DND-41 (cell line): ENCODE data around the gene XRCC4.
"Not testable (repeated sequence)": the region's sequence is repeated elsewhere in the genome, so short reads cannot be mapped to it uniquely, and the experiment has no call there.

Experiments used
- ATAC-seq: fragments of 200-7000 bp; cut with Tn5 transposase; 3 replicates; pipeline ENCODE4 v1.9.1; 2021; ENCODE audit warnings: low read depth; ENCODE audit not compliant: insufficient read depth
- DNase-seq: peaks from one replicate; pipeline ENCODE4 v3.0.0-alpha.2; 2020
- H2AFZ ChIP-seq: 2 replicates; pipeline ENCODE4 v1.6.0; 2012; ENCODE audit warnings: low read depth, low read length
- H3K27ac ChIP-seq: 2 replicates; pipeline ENCODE4 v1.5.1; 2012; ENCODE audit warnings: low read length, inconsistent platforms
- H3K27me3 ChIP-seq: fragments of 200-600 bp; sonication (generic); 2 replicates; pipeline ENCODE4 v1.6.0; 2012; ENCODE audit warnings: low read length, mild to moderate bottlenecking, inconsistent platforms; ENCODE audit not compliant: insufficient read depth, poor library complexity
- H3K36me3 ChIP-seq: 2 replicates; pipeline ENCODE4 v1.5.1; 2012; ENCODE audit warnings: low read length, inconsistent platforms; ENCODE audit not compliant: insufficient read depth
- H3K4me1 ChIP-seq: 2 replicates; pipeline ENCODE4 v1.5.1; 2012; ENCODE audit warnings: mild to moderate bottlenecking, low read length; ENCODE audit not compliant: insufficient read depth
- H3K4me2 ChIP-seq: 2 replicates; pipeline ENCODE4 v1.6.0; 2012; ENCODE audit warnings: mild to moderate bottlenecking, moderate library complexity, low read length, inconsistent platforms; ENCODE audit not compliant: insufficient read depth
- H3K4me3 ChIP-seq, 2 experiments: fragments of 200-600 bp in 1 of 2; shearing (Covaris generic) in 1 of 2; 2 replicates each; pipeline ENCODE4 v1.5.1; 2012 to 2016; ENCODE audit warnings: inconsistent platforms in 2 of 2, low read length in 2 of 2, mild to moderate bottlenecking in 2 of 2, low read depth in 1 of 2, moderate library complexity in 1 of 2
- H3K79me2 ChIP-seq: 2 replicates; pipeline ENCODE4 v1.6.0; 2012; ENCODE audit warnings: low read length, inconsistent platforms; ENCODE audit not compliant: insufficient read depth
- H3K9ac ChIP-seq: 2 replicates; pipeline ENCODE4 v1.6.0; 2012; ENCODE audit warnings: low read depth, mild to moderate bottlenecking, inconsistent platforms, low read length, moderate library complexity
- H3K9me3 ChIP-seq: 2 replicates; pipeline ENCODE4 v1.5.1; 2012; ENCODE audit warnings: low read length, moderate library complexity, mild to moderate bottlenecking, inconsistent platforms; ENCODE audit not compliant: insufficient read depth, severe bottlenecking
- H4K20me1 ChIP-seq: 2 replicates; pipeline ENCODE4 v1.6.0; 2012; ENCODE audit warnings: low read length; ENCODE audit not compliant: insufficient read depth
- EZH2 ChIP-seq: IDR thresholded peaks from 3 replicates; pipeline ENCODE4 v1.6.1; 2012; ENCODE audit warnings: borderline replicate concordance, low read depth, mild to moderate bottlenecking, moderate library complexity, low read length, inconsistent platforms; ENCODE audit not compliant: severe bottlenecking
- TF ChIP-seq, protein P1 (sequence below): IDR thresholded peaks from 2 replicates; pipeline ENCODE4 v1.5.1; 2012; ENCODE audit warnings: borderline replicate concordance, low read length, moderate library complexity, mild to moderate bottlenecking; ENCODE audit not compliant: poor library complexity, severe bottlenecking; ENCODE audit errors: extremely low read depth

XRCC4 gene

DNA sequence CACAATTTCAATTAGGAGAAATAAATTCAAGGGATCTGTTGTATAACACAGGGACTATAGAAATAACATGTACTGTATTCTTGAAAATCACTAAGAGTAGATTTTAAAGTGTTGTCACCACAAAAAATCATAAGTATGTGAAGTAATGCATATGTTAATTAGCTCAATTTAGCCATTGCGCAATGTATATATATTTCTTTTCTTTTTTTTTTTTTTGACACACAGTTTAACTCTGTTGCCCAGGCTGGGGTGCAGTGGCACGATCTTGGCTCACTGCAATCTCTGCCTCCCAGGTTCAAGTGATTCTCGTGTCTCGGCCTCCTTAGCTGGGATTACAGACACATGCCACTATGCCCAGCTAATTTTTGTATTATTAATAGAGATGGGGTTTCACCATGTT is 70.2 kb downstream of the XRCC4 start:
- H3K27ac ChIP-seq = no peak overlapping the region
- TF ChIP-seq EZH2 = no peak
- TF ChIP-seq, protein P1, sequence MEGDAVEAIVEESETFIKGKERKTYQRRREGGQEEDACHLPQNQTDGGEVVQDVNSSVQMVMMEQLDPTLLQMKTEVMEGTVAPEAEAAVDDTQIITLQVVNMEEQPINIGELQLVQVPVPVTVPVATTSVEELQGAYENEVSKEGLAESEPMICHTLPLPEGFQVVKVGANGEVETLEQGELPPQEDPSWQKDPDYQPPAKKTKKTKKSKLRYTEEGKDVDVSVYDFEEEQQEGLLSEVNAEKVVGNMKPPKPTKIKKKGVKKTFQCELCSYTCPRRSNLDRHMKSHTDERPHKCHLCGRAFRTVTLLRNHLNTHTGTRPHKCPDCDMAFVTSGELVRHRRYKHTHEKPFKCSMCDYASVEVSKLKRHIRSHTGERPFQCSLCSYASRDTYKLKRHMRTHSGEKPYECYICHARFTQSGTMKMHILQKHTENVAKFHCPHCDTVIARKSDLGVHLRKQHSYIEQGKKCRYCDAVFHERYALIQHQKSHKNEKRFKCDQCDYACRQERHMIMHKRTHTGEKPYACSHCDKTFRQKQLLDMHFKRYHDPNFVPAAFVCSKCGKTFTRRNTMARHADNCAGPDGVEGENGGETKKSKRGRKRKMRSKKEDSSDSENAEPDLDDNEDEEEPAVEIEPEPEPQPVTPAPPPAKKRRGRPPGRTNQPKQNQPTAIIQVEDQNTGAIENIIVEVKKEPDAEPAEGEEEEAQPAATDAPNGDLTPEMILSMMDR = no peak
- no peaks in the 10 kb centered on the region for H3K79me2 ChIP-seq
- no peak overlapping the region for H2AFZ ChIP-seq
- H4K20me1 ChIP-seq = no peaks in the 10 kb centered on the region
- H3K9me3 ChIP-seq = no peaks in the 10 kb centered on the region
- no peak overlapping the region for H3K4me3 ChIP-seq
- no peak overlapping the region for H3K9ac ChIP-seq
- ATAC-seq (no peak), DNase-seq (no peak)
- H3K27me3 ChIP-seq = no peaks in the 10 kb centered on the region
- no peaks in the 10 kb centered on the region for H3K36me3 ChIP-seq
- no peak overlapping the region for H3K4me2 ChIP-seq
- no peaks in the 10 kb centered on the region for H3K4me1 ChIP-seq

DNA sequence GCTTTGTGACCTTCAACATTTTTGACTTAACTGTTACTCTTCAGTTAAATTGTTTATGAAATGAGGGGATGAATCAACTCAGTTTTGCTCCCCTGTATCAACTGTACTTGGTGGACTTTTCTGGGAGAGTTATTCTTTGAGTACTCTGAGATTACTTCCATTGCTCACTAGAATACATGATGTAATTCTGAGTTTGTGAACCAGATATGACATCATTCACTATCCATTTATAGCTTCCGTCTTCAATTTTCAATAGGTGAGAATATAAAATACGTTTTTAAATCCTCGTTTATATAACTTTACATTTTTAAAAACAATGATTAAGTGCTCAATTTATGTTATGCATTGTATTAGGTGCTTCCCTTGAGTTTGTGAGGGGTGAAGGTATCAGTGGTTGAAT is 71.0 kb downstream of the XRCC4 start:
- TF ChIP-seq, protein P1 = no peak
- TF ChIP-seq EZH2 = no peak
- H3K36me3 ChIP-seq = no peaks in the 10 kb centered on the region
- DNase-seq (no peak), ATAC-seq (no peak)
- no peak overlapping the region for H3K4me2 ChIP-seq
- no peaks in the 10 kb centered on the region for H3K9me3 ChIP-seq
- no peaks in the 10 kb centered on the region for H3K27me3 ChIP-seq
- H4K20me1 ChIP-seq = no peaks in the 10 kb centered on the region
- H3K79me2 ChIP-seq = no peaks in the 10 kb centered on the region
- H3K4me3 ChIP-seq = no peak overlapping the region
- H3K9ac ChIP-seq = no peak overlapping the region
- H2AFZ ChIP-seq = no peak overlapping the region
- no peaks in the 10 kb centered on the region for H3K4me1 ChIP-seq
- H3K27ac ChIP-seq = no peak overlapping the region

DNA sequence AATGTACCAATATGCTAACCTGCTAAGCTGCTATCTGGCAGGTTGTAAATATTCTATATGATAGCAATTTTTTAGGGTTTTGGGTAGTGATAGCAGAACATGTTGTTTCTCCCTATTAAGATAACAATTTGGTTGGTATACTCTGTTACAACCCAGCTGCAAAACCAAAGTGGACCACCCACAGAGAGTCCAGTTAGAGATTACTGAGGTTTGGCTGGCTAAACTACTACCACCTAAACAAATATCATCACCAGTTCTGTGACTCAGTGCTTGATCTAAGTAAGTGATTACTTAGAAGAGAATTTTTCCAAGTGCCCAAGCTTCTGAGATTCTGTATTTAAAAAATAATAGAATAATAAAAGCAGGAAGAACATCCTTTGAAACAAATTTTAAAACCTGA is 72.3 kb downstream of the XRCC4 start:
- no peak for ATAC-seq
- H2AFZ ChIP-seq = no peak overlapping the region
- TF ChIP-seq, protein P1 = no peak
- no peak for TF ChIP-seq EZH2
- no peaks in the 10 kb centered on the region for H3K79me2 ChIP-seq
- H3K9ac ChIP-seq = no peak overlapping the region
- no peaks in the 10 kb centered on the region for H4K20me1 ChIP-seq
- H3K4me2 ChIP-seq = no peak overlapping the region
- H3K27me3 ChIP-seq = no peaks in the 10 kb centered on the region
- H3K4me1 ChIP-seq = no peaks in the 10 kb centered on the region
- H3K4me3 ChIP-seq = no peak overlapping the region
- H3K36me3 ChIP-seq = no peaks in the 10 kb centered on the region
- no peak for DNase-seq
- H3K9me3 ChIP-seq = no peaks in the 10 kb centered on the region
- H3K27ac ChIP-seq = no peak overlapping the region

DNA sequence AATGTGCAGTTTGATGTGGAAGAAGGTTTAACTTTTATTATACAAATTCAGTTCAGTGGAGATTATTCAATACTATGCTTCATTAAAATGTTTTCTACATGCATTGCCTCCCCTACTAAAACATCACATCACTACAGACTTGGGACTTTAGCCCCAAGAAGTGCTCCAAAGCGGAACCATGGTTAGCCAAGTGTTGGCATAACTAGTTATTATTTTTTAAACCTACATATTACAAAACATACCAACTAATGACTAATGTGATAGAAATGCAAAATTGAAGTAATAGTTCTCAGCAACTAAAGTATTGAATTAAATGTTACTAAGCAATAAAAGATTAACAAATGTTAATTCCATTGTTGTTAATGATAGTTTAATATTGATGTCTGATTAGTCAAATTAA is 74.5 kb downstream of the XRCC4 start:
- H3K27me3 ChIP-seq = no peaks in the 10 kb centered on the region
- no peak for DNase-seq
- H2AFZ ChIP-seq = no peak overlapping the region
- no peak for TF ChIP-seq EZH2
- TF ChIP-seq, protein P1 = no peak
- ATAC-seq = no peak
- H3K4me3 ChIP-seq = no peak overlapping the region
- no peaks in the 10 kb centered on the region for H3K79me2 ChIP-seq
- no peaks in the 10 kb centered on the region for H4K20me1 ChIP-seq
- no peak overlapping the region for H3K27ac ChIP-seq
- H3K36me3 ChIP-seq = no peaks in the 10 kb centered on the region
- no peak overlapping the region for H3K9ac ChIP-seq
- no peaks in the 10 kb centered on the region for H3K4me1 ChIP-seq
- H3K9me3 ChIP-seq = no peaks in the 10 kb centered on the region
- H3K4me2 ChIP-seq = no peak overlapping the region

DNA sequence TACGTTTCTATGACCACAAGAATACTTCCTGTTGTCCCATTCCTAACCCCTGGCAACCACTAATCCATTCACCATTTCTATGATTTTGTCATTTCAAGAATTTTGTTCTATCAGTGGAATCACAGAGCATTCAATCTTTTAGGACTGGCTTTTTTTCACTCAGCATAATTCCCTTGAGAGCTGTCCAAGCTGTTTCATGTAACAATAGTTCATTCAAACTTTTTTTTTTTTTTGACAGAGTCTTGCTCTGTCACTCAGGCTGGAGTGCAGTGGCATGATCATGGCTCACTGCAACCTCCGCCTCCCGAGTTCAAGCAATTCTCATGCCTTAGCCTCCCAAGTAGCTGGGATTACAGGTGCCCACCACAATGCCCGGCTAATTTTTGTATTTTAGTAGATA is 75.6 kb downstream of the XRCC4 start:
- H3K36me3 ChIP-seq, H4K20me1 ChIP-seq, H3K4me2 ChIP-seq, DNase-seq, H3K4me3 ChIP-seq, H3K27ac ChIP-seq, H3K9me3 ChIP-seq, H3K4me1 ChIP-seq, H3K27me3 ChIP-seq, H3K9ac ChIP-seq, H2AFZ ChIP-seq, ATAC-seq, H3K79me2 ChIP-seq: not testable (repeated sequence)
